DOHH2 (cell line): ENCODE results near the gene APOO.

Source experiments
- H3F3A ChIP-seq: fragments of 200-600 bp; sonication (generic), shearing (Covaris generic); 2 replicates; pipeline ENCODE4 v1.6.0; 2016; ENCODE audit warnings: antibody characterized with exemption, mild to moderate bottlenecking; ENCODE audit not compliant: control insufficient read depth, insufficient read depth
- H3K27ac ChIP-seq: fragments of 200-600 bp; sonication (generic); 2 replicates; pipeline ENCODE4 v1.5.1; 2014; ENCODE audit warnings: low read depth, mild to moderate bottlenecking, low read length, moderate library complexity
- H3K27me3 ChIP-seq: fragments of 200-600 bp; sonication (generic); 2 replicates; pipeline ENCODE4 v1.6.1; 2014; ENCODE audit warnings: mild to moderate bottlenecking, low read length, mixed read lengths; ENCODE audit not compliant: control insufficient read depth
- H3K36me3 ChIP-seq: fragments of 200-600 bp; sonication (generic); 2 replicates; pipeline ENCODE4 v1.6.1; 2014; ENCODE audit warnings: mild to moderate bottlenecking, low read length, moderate library complexity, mixed read lengths; ENCODE audit not compliant: control insufficient read depth
- H3K4me1 ChIP-seq: fragments of 200-600 bp; sonication (generic); 2 replicates; pipeline ENCODE4 v1.6.1; 2014; ENCODE audit warnings: mild to moderate bottlenecking, low read length, mixed read lengths; ENCODE audit not compliant: control insufficient read depth
- H3K4me2 ChIP-seq: fragments of 200-600 bp; sonication (generic); 2 replicates; pipeline ENCODE4 v1.6.0; 2014; ENCODE audit warnings: mild to moderate bottlenecking, low read length, moderate library complexity
- H3K4me3 ChIP-seq: fragments of 200-600 bp; sonication (generic); 2 replicates; pipeline ENCODE4 v1.5.1; 2014; ENCODE audit warnings: mild to moderate bottlenecking, low read length, mixed read lengths
- H3K79me2 ChIP-seq: fragments of 200-600 bp; sonication (generic); 2 replicates; pipeline ENCODE4 v1.6.1; 2014; ENCODE audit warnings: mild to moderate bottlenecking, low read length, mixed read lengths; ENCODE audit not compliant: control insufficient read depth
- H3K9me2 ChIP-seq: fragments of 200-600 bp; sonication (generic); replicated peaks from 2 replicates; pipeline ENCODE4 v1.6.1; 2014; ENCODE audit warnings: mild to moderate bottlenecking, low read length, mixed read lengths; ENCODE audit not compliant: control insufficient read depth
- H3K9me3 ChIP-seq: fragments of 200-600 bp; sonication (generic); 2 replicates; pipeline ENCODE4 v1.6.1; 2014; ENCODE audit warnings: antibody characterized with exemption, low read length, mixed read lengths; ENCODE audit not compliant: control insufficient read depth, insufficient read depth
- H4K20me1 ChIP-seq: fragments of 200-600 bp; sonication (generic); 2 replicates; pipeline ENCODE4 v1.6.0; 2014; ENCODE audit warnings: low read depth, mild to moderate bottlenecking, antibody characterized with exemption, low read length, moderate library complexity; ENCODE audit not compliant: control insufficient read depth, insufficient read depth
- CTCF ChIP-seq: fragments of 200-600 bp; sonication (generic); IDR thresholded peaks from one replicate; pipeline ENCODE4 v1.5.1; 2014; ENCODE audit warnings: antibody characterized with exemption, mild to moderate bottlenecking, low read depth, low read length; ENCODE audit not compliant: poor library complexity, severe bottlenecking
- EZH2phosphoT487 ChIP-seq: fragments of 200-600 bp; sonication (generic); IDR thresholded peaks from 2 replicates; pipeline ENCODE4 v1.6.1; 2017; ENCODE audit warnings: borderline replicate concordance, mild to moderate bottlenecking, antibody characterized with exemption, low read length, moderate library complexity, mixed read lengths

Gene APOO

GRCh38 chrX:23785580-23785979 lies 122.2 kb downstream of the APOO start:
- no peaks in the 10 kb centered on the region for H3K9me3 ChIP-seq
- TF ChIP-seq CTCF (no peak), EZH2phosphoT487 (no peak)
- peaks cover 28% of the 10 kb centered on the region for H3K36me3 ChIP-seq
- peaks cover 7% of the 10 kb centered on the region for H4K20me1 ChIP-seq
- H3K27me3 ChIP-seq, result no peaks in the 10 kb centered on the region
- H3K4me2 ChIP-seq, result peak overlapping the region; percentile 68
- no peak overlapping the region for H3K27ac ChIP-seq
- H3K4me3 ChIP-seq, result peak overlapping the region; percentile 94; the same call in 1 of the 2 replicates
- H3K9me2 ChIP-seq, result no peaks in the 10 kb centered on the region
- H3K79me2 ChIP-seq, result peaks cover 35% of the 10 kb centered on the region
- peaks cover 18% of the 10 kb centered on the region for H3K4me1 ChIP-seq
- H3F3A ChIP-seq, result peaks cover 33% of the 10 kb centered on the region

- H3K4me2 ChIP-seq, result peak overlapping the region; percentile 68
- peak overlapping the region; percentile 72 for H3K27ac ChIP-seq
- peaks cover 20% of the 10 kb centered on the region for H3K4me1 ChIP-seq
- H3K9me3 ChIP-seq, result no peaks in the 10 kb centered on the region
- TF ChIP-seq CTCF (no peak), EZH2phosphoT487 (no peak)
- no peaks in the 10 kb centered on the region for H3K27me3 ChIP-seq
- H3K79me2 ChIP-seq, result peaks cover 38% of the 10 kb centered on the region
- H4K20me1 ChIP-seq, result peaks cover 7% of the 10 kb centered on the region
- H3K4me3 ChIP-seq, result peak overlapping the region; percentile 94
- no peaks in the 10 kb centered on the region for H3K9me2 ChIP-seq
- H3F3A ChIP-seq, result peaks cover 33% of the 10 kb centered on the region
- peaks cover 28% of the 10 kb centered on the region for H3K36me3 ChIP-seq
These were observed 123.0 kb downstream of the APOO start for GRCh38 chrX:23784470-23785331.

GRCh38 chrX:23783589-23784469 lies 123.9 kb downstream of the APOO start:
- H3K9me3 ChIP-seq, result no peaks in the 10 kb centered on the region
- peaks cover 47% of the 10 kb centered on the region for H3K79me2 ChIP-seq
- H3F3A ChIP-seq, result peaks cover 33% of the 10 kb centered on the region
- H4K20me1 ChIP-seq, result peaks cover 7% of the 10 kb centered on the region
- TF ChIP-seq CTCF (no peak), EZH2phosphoT487 (no peak)
- peak overlapping the region; percentile 94 for H3K4me3 ChIP-seq
- peaks cover 28% of the 10 kb centered on the region for H3K36me3 ChIP-seq
- peaks cover 27% of the 10 kb centered on the region for H3K4me1 ChIP-seq
- H3K9me2 ChIP-seq, result no peaks in the 10 kb centered on the region
- H3K4me2 ChIP-seq, result peak overlapping the region; percentile 68
- H3K27ac ChIP-seq, result peak overlapping the region; percentile 72
- no peaks in the 10 kb centered on the region for H3K27me3 ChIP-seq
